Globus pallidus (tissue), 1 donor: Measurements from ENCODE around the gene HAPLN1.

ENCODE experiments used
- DNase-seq: peaks from one replicate; pipeline ENCODE4 v3.0.0-alpha.2; 2015; ENCODE audit warnings: low spot score

Gene HAPLN1

GRCh38 chr5:83641946-83642345 lies 78.7 kb downstream of the HAPLN1 start:
- DNase-seq: no peak

GRCh38 chr5:83639911-83640310 lies 80.7 kb downstream of the HAPLN1 start:
- no peak for DNase-seq

GRCh38 chr5:83636156-83636555 lies 84.5 kb downstream of the HAPLN1 start:
- no peak for DNase-seq

GRCh38 chr5:83633285-83633684 lies 87.4 kb downstream of the HAPLN1 start:
- no peak for DNase-seq

GRCh38 chr5:83632874-83633273 lies 87.8 kb downstream of the HAPLN1 start:
- DNase-seq: no peak

- no peak for DNase-seq
These were observed 92.3 kb downstream of the HAPLN1 start for GRCh38 chr5:83628360-83628759.

- DNase-seq: no peak
These were observed 105.8 kb downstream of the HAPLN1 start for GRCh38 chr5:83614841-83615240.

- peak; percentile 49 for DNase-seq
These were observed 112.5 kb downstream of the HAPLN1 start for GRCh38 chr5:83608122-83608521.

GRCh38 chr5:83595217-83595616 lies 125.4 kb downstream of the HAPLN1 start:
- no peak for DNase-seq

- DNase-seq: no peak
These were observed 129.7 kb downstream of the HAPLN1 start for GRCh38 chr5:83590966-83591365.

GRCh38 chr5:83589786-83590185 lies 130.9 kb downstream of the HAPLN1 start:
- DNase-seq: no peak
